ENCODE data around the gene NLRP13. TPM values are rescaled to one million over a fixed set of nuclear protein-coding genes. Genes with fewer than 3 reads are reported as not detected.

Gene NLRP13, protein sequence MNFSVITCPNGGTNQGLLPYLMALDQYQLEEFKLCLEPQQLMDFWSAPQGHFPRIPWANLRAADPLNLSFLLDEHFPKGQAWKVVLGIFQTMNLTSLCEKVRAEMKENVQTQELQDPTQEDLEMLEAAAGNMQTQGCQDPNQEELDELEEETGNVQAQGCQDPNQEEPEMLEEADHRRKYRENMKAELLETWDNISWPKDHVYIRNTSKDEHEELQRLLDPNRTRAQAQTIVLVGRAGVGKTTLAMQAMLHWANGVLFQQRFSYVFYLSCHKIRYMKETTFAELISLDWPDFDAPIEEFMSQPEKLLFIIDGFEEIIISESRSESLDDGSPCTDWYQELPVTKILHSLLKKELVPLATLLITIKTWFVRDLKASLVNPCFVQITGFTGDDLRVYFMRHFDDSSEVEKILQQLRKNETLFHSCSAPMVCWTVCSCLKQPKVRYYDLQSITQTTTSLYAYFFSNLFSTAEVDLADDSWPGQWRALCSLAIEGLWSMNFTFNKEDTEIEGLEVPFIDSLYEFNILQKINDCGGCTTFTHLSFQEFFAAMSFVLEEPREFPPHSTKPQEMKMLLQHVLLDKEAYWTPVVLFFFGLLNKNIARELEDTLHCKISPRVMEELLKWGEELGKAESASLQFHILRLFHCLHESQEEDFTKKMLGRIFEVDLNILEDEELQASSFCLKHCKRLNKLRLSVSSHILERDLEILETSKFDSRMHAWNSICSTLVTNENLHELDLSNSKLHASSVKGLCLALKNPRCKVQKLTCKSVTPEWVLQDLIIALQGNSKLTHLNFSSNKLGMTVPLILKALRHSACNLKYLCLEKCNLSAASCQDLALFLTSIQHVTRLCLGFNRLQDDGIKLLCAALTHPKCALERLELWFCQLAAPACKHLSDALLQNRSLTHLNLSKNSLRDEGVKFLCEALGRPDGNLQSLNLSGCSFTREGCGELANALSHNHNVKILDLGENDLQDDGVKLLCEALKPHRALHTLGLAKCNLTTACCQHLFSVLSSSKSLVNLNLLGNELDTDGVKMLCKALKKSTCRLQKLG
- total RNA-seq: not detected
- not detected for polyA plus RNA-seq
- long read RNA-seq, donor 1: 0 reads
- long read RNA-seq, donor 2: 0 reads
- long read RNA-seq, donor 3: 0 reads
- long read RNA-seq, donor 4: 0 reads
- long read RNA-seq, donor 5: 0 reads
- long read RNA-seq, donor 6: 0 reads
- long read RNA-seq, donor 7: 0 reads
- long read RNA-seq, donor 8: 0 reads
- long read RNA-seq, donor 9: 0 reads
- long read RNA-seq, donor 10: 0 reads

DNA sequence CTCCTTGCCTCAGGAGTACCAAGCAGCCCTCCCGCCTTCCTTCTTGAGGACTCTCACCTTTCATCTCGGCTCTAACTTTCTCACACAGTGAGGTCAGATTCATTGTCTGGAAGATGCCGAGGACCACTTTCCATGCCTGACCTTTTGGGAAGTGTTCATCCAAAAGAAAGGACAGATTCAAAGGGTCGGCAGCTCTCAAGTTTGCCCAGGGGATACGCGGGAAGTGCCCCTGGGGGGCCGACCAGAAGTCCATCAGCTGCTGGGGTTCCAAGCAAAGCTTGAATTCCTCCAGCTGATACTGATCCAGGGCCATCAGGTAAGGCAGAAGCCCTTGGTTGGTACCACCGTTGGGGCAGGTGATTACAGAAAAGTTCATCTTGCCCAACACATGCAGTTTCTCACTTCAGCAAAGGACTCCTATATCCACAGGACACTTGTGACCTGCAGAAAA, at the start of gene NLRP13:
NLRP13 (minus strand) TSS at position 401 of the 451 bp plus-strand sequence; CDS start at position 376, 25 bp downstream.
- H3K9me3 ChIP-seq: peaks cover 0 to 15% (median 3%) of the 10 kb centered on the region in 4 donors
- no peaks in the 10 kb centered on the region for H3K36me3 ChIP-seq
- H3K27ac ChIP-seq: no peak within 1 kb of the TSS
- intact Hi-C loops (cut with DNase I; ENCODE audit: low total_unique reads): no loop called here
- WGBS, 5 donors: 86 to 91% (median 88%) methylated on average over 8 of the region's 8 CpGs
- H3K27me3 ChIP-seq: no peaks in the 10 kb centered on the region
- TF ChIP-seq, protein P1, sequence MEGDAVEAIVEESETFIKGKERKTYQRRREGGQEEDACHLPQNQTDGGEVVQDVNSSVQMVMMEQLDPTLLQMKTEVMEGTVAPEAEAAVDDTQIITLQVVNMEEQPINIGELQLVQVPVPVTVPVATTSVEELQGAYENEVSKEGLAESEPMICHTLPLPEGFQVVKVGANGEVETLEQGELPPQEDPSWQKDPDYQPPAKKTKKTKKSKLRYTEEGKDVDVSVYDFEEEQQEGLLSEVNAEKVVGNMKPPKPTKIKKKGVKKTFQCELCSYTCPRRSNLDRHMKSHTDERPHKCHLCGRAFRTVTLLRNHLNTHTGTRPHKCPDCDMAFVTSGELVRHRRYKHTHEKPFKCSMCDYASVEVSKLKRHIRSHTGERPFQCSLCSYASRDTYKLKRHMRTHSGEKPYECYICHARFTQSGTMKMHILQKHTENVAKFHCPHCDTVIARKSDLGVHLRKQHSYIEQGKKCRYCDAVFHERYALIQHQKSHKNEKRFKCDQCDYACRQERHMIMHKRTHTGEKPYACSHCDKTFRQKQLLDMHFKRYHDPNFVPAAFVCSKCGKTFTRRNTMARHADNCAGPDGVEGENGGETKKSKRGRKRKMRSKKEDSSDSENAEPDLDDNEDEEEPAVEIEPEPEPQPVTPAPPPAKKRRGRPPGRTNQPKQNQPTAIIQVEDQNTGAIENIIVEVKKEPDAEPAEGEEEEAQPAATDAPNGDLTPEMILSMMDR (IDR thresholded peaks at IDR 0.05): no peak
- TF ChIP-seq POLR2AphosphoS5 (IDR thresholded peaks at IDR 0.05) (no peak), EP300 (IDR thresholded peaks at IDR 0.05) (no peak), POLR2A (IDR thresholded peaks at IDR 0.05) (no peak)
- DNase-seq: no peak
- no peak within 1 kb of the TSS for H3K4me3 ChIP-seq
- no peaks in the 10 kb centered on the region for H3K4me1 ChIP-seq

DNA sequence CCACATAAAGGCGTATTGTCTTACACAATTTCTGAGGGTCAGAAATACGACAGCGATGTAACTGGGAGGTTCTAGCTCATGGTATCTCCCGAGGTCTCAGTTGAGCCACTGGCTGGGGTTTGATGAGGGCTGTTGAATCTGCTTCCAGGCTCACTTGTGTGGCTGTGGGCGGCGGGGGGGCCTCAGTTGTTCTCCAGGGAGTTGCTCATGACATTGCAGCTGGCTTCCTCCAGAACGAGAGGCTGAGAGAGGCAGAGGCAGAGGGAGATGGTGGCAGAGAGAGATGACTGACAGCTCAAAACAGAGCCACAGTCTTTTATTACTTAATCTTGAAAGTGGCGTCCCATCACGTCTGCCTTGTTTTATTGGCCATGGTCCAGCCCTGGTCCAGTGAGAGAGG, 48.3 kb upstream of the NLRP13 start:
- no peaks in the 10 kb centered on the region for H3K27me3 ChIP-seq
- no peak for DNase-seq
- H3K4me1 ChIP-seq: no peaks in the 10 kb centered on the region
- H3K9me3 ChIP-seq: peaks cover 4 to 31% (median 14%) of the 10 kb centered on the region in 4 donors
- TF ChIP-seq, protein P1 (IDR thresholded peaks at IDR 0.05): no peak
- TF ChIP-seq EP300 (IDR thresholded peaks at IDR 0.05) (no peak), POLR2AphosphoS5 (IDR thresholded peaks at IDR 0.05) (no peak), POLR2A (IDR thresholded peaks at IDR 0.05) (no peak)
- intact Hi-C loops (cut with DNase I; ENCODE audit: low total_unique reads): no loop called here
- no peak overlapping the region for H3K27ac ChIP-seq
- no peak overlapping the region for H3K4me3 ChIP-seq
- H3K36me3 ChIP-seq: no peaks in the 10 kb centered on the region
- 70 to 79% (median 71%) methylated on average over 9 of the region's 9 CpGs for WGBS, 5 donors

DNA sequence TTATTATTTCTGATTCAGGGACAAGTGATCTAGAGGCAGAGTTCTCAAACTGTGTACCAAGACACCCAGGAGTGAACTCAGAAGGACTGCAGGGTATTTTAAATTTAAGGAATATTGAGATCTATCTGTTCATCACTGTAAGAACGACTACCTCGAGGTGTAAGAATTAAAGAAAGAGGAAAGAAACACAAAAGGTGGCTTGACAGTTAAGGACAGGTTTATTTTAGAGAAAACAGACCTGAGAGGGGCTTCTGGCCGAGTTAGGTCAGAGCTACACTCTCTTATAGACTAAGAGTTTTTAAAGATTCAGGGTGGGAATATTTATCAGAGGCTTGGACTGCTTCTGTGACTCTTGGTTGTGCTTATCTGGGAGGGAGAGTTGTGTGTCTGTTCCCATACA, 41.8 kb upstream of the NLRP13 start:
- Histone ChIP-seq H3K36me3 (no peaks in the 10 kb centered on the region), H3K9me3 (peaks cover 2 to 42% (median 23%) of the 10 kb centered on the region in 4 donors), H3K27me3 (peaks cover 0 to 5% (median 0%) of the 10 kb centered on the region in 3 donors), H3K27ac (no peak overlapping the region), H3K4me3 (no peak overlapping the region), H3K4me1 (no peaks in the 10 kb centered on the region)
- 36 to 46% (median 38%) methylated on average over 3 of the region's 3 CpGs for WGBS, 5 donors
- TF ChIP-seq POLR2AphosphoS5 (IDR thresholded peaks at IDR 0.05) (no peak), EP300 (IDR thresholded peaks at IDR 0.05) (no peak), POLR2A (IDR thresholded peaks at IDR 0.05) (no peak)
- TF ChIP-seq, protein P1 (IDR thresholded peaks at IDR 0.05): no peak
- DNase-seq: no peak
- intact Hi-C loops (cut with DNase I; ENCODE audit: low total_unique reads): no loop called here

DNA sequence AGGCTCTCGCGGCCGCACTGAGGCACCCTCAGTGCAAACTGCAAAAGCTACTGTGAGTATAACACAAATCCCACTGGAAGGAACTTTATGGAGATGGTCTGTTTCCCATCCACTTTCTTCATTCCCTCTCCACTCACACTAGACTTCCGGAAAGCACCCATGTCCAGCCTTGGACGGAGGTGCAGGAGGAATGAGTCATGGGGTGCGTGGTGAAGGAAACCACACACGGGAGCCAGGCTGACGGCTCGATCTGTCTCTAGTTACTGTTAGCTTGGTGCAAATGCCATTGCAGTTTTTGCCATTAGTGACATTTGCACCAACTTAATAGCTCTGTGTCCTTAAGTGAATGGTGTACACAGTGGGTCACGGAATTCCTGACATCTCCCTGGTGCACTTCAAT, 30.1 kb upstream of the NLRP13 start:
- Histone ChIP-seq H3K4me1 (no peaks in the 10 kb centered on the region), H3K27ac (no peak overlapping the region), H3K4me3 (no peak overlapping the region), H3K27me3 (no peaks in the 10 kb centered on the region), H3K9me3 (peaks cover 0 to 4% (median 0%) of the 10 kb centered on the region in 4 donors), H3K36me3 (no peaks in the 10 kb centered on the region)
- intact Hi-C loops (cut with DNase I; ENCODE audit: low total_unique reads): no loop called here
- whole genome bisulfite sequencing, 5 donors: 85 to 93% (median 90%) methylated on average over 9 to 10 of the region's 10 CpGs
- no peak for DNase-seq
- TF ChIP-seq POLR2AphosphoS5 (IDR thresholded peaks at IDR 0.05) (no peak), EP300 (IDR thresholded peaks at IDR 0.05) (no peak), POLR2A (IDR thresholded peaks at IDR 0.05) (no peak)
- TF ChIP-seq, protein P1 (IDR thresholded peaks at IDR 0.05): no peak

All from stomach (tissue), 19 donors.